ENCODE measurements around the gene KRTAP9-8.

DNA sequence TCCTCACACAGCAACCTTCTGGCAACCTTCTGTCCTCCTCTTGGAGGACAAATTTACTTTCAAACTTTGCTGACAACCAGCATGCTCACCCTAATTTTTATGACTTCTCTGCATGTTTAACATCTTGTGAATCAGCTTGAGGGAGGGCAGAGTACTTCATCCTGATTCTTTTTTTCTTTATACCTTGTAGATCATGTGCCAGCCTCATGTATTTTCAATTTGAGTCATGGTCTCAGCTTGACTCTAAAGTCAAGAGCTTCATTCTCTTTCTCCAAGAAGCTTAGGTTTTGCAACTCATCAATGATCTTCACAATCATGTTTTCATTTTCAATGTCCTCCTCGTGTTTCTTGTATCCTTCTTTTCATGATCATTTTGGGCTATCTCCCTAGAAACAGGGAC is 34.1 kb downstream of the KRTAP9-8 start:
- TF ChIP-seq EZH2 (IDR thresholded peaks at IDR 0.05; ENCODE audit: insufficient read depth, poor library complexity, severe bottlenecking) (no peak), EZH2phosphoT487 (IDR thresholded peaks at IDR 0.05; ENCODE audit: insufficient read depth, low read depth) (no peak)
